Raji (cell line): ENCODE data around the gene CLPTM1L.

ENCODE experiments used
- POLR2A ChIP-seq: IDR thresholded peaks from 2 replicates; pipeline ENCODE4 v1.6.1; 2011; ENCODE audit warnings: low read depth, low read length, control low read depth; ENCODE audit not compliant: insufficient read depth

Gene CLPTM1L

GRCh38 chr5:1384521-1384920 lies 39.6 kb upstream of the CLPTM1L start:
- no peak for TF ChIP-seq POLR2A

GRCh38 chr5:1383886-1384401 lies 39.0 kb upstream of the CLPTM1L start:
- TF ChIP-seq POLR2A = no peak

GRCh38 chr5:1383344-1383743 lies 38.4 kb upstream of the CLPTM1L start:
- TF ChIP-seq POLR2A = no peak

- no peak for TF ChIP-seq POLR2A
Measured at GRCh38 chr5:1382248-1382700, 37.4 kb upstream of the CLPTM1L start.

- TF ChIP-seq POLR2A = no peak
Measured at GRCh38 chr5:1381370-1382247, 36.7 kb upstream of the CLPTM1L start.

- no peak for TF ChIP-seq POLR2A
Measured at GRCh38 chr5:1380910-1381309, 36.0 kb upstream of the CLPTM1L start.

GRCh38 chr5:1380011-1380817 lies 35.3 kb upstream of the CLPTM1L start:
- no peak for TF ChIP-seq POLR2A

GRCh38 chr5:1378866-1379659 lies 34.2 kb upstream of the CLPTM1L start:
- TF ChIP-seq POLR2A = no peak

- no peak for TF ChIP-seq POLR2A
Measured at GRCh38 chr5:1378096-1378495, 33.2 kb upstream of the CLPTM1L start.

GRCh38 chr5:1376981-1377380 lies 32.1 kb upstream of the CLPTM1L start:
- no peak for TF ChIP-seq POLR2A

GRCh38 chr5:1375871-1376810 lies 31.2 kb upstream of the CLPTM1L start:
- no peak for TF ChIP-seq POLR2A

- no peak for TF ChIP-seq POLR2A
Measured at GRCh38 chr5:1374679-1375055, 29.8 kb upstream of the CLPTM1L start.

- TF ChIP-seq POLR2A = no peak
Measured at GRCh38 chr5:1374030-1374678, 29.3 kb upstream of the CLPTM1L start.
